H1 (cell line): ENCODE results near the gene GPR87. TPM values are rescaled to one million over a fixed set of nuclear protein-coding genes. Genes with fewer than 3 reads are reported as not detected.

Experiments used
- CTCF ChIA-PET: fragments of 300-600 bp; sonication (Branson Sonifier 250); formaldehyde crosslinking; loops from one replicate; lab custom pipeline; 2021; ENCODE audit not compliant: partially characterized antibody; lab: Charles Lee
- POLR2A ChIA-PET: fragments of 300-600 bp; sonication (Branson Sonifier 250); formaldehyde crosslinking; loops from one replicate; lab custom pipeline; 2021; ENCODE audit warnings: inconsistent platforms; ENCODE audit not compliant: partially characterized antibody; lab: Charles Lee
- DNase-seq, 2 experiments: peaks; one replicate each; pipeline versions ENCODE4 v3.0.0 to v3.0.0-alpha.2; 2010 to 2022; ENCODE audit warnings: low spot score in 2 of 2, low read depth in 1 of 2, mixed read lengths in 1 of 2
- FAIRE-seq: peaks from 2 replicates; lab custom pipeline; 2011; peaks lifted over from hg19 to GRCh38; lab: Jason Lieb, UNC
- H2AFZ ChIP-seq: 2 replicates; pipeline ENCODE4 v1.8.1; 2012; ENCODE audit warnings: low read length, inconsistent platforms
- H2AK5ac ChIP-seq: 2 replicates; pipeline ENCODE4 v1.6.1; 2013; ENCODE audit warnings: low read depth, low read length
- H2BK120ac ChIP-seq: replicated peaks from 2 replicates; pipeline ENCODE3; 2013; ENCODE audit warnings: low read depth, low read length, inconsistent platforms
- H2BK12ac ChIP-seq: 2 replicates; pipeline ENCODE4 v1.6.1; 2013; ENCODE audit warnings: low read depth, low read length
- H2BK15ac ChIP-seq: 2 replicates; pipeline ENCODE4 v1.6.1; 2013; ENCODE audit warnings: low read length
- H2BK20ac ChIP-seq: 2 replicates; pipeline ENCODE4 v1.6.1; 2013; ENCODE audit warnings: low read length
- H2BK5ac ChIP-seq: 2 replicates; pipeline ENCODE4 v1.6.1; 2013; ENCODE audit warnings: low read depth, low read length
- H3K14ac ChIP-seq: 2 replicates; pipeline ENCODE4 v1.6.1; 2013; ENCODE audit warnings: inconsistent platforms; ENCODE audit not compliant: insufficient read length
- H3K18ac ChIP-seq: 2 replicates; pipeline ENCODE4 v1.6.1; 2013; ENCODE audit warnings: low read length; ENCODE audit errors: extremely low read depth
- H3K23ac ChIP-seq: 2 replicates; pipeline ENCODE4 v1.6.1; 2013; ENCODE audit warnings: inconsistent platforms; ENCODE audit not compliant: insufficient read length
- H3K23me2 ChIP-seq: 2 replicates; pipeline ENCODE4 v1.6.1; 2013; ENCODE audit warnings: low read depth, low read length
- H3K27ac ChIP-seq: 2 replicates; pipeline ENCODE4 v1.6.1; 2011; ENCODE audit warnings: low read depth, low read length, inconsistent platforms
- H3K27me3 ChIP-seq, 4 experiments: replicated peaks in 1 of 4; 1 replicate in 1 of 4; 2 replicates in 3 of 4; pipeline versions ENCODE4 v1.6.1 to v1.8.1; 2011 to 2013; ENCODE audit warnings: low read length in 3 of 4, mild to moderate bottlenecking in 3 of 4, inconsistent platforms in 2 of 4, mixed read lengths in 2 of 4, moderate library complexity in 1 of 4; ENCODE audit not compliant: control insufficient read depth in 3 of 4, insufficient read depth in 3 of 4; ENCODE audit errors: extremely low read depth in 1 of 4
- H3K36me3 ChIP-seq, 4 experiments: 2 replicates each; pipeline versions ENCODE4 v1.6.1 to v1.8.1; 2011 to 2013; ENCODE audit warnings: mild to moderate bottlenecking in 4 of 4, low read length in 3 of 4, moderate library complexity in 2 of 4, control low read depth in 1 of 4, inconsistent platforms in 1 of 4; ENCODE audit not compliant: insufficient read depth in 4 of 4, control insufficient read depth in 2 of 4
- H3K4ac ChIP-seq: replicated peaks from 2 replicates; pipeline ENCODE3; 2013; ENCODE audit warnings: low read length, low read depth, mixed read lengths, inconsistent platforms; ENCODE audit not compliant: insufficient read length
- H3K4me1 ChIP-seq, 4 experiments: replicated peaks in 1 of 4; 1 replicate in 1 of 4; 2 replicates in 3 of 4; pipeline versions ENCODE4 v1.6.1 to v1.8.1; 2011 to 2013; ENCODE audit warnings: low read length in 3 of 4, inconsistent platforms in 2 of 4, mixed read lengths in 1 of 4; ENCODE audit not compliant: insufficient read depth in 4 of 4, control insufficient read depth in 3 of 4
- H3K4me2 ChIP-seq, 2 experiments: 2 replicates each; pipeline versions ENCODE4 v1.6.1 to v1.8.1; 2011 to 2013; ENCODE audit warnings: low read depth in 2 of 2, low read length in 2 of 2, control low read depth in 1 of 2, inconsistent platforms in 1 of 2, mild to moderate bottlenecking in 1 of 2; ENCODE audit not compliant: insufficient read depth in 1 of 2
- H3K4me3 ChIP-seq, 4 experiments: fragments of 200-600, 300-600 bp in 1 of 4; sonication (generic), shearing (Covaris generic), sonication (Bioruptor Twin) in 1 of 4; 2 replicates each; pipeline versions ENCODE4 v1.5.1 to v1.8.1; 2011 to 2016; ENCODE audit warnings: low read length in 4 of 4, low read depth in 3 of 4, control low read depth in 2 of 4, inconsistent platforms in 2 of 4, mild to moderate bottlenecking in 2 of 4, mixed read lengths in 1 of 4, moderate library complexity in 1 of 4; ENCODE audit not compliant: insufficient read depth in 2 of 4; ENCODE audit errors: extremely low read depth in 1 of 4
- H3K56ac ChIP-seq: replicated peaks from 2 replicates; pipeline ENCODE3; 2013; ENCODE audit warnings: low read depth, mild to moderate bottlenecking, mixed read lengths, low read length, inconsistent platforms; ENCODE audit not compliant: insufficient read length
- H3K79me1 ChIP-seq: 2 replicates; pipeline ENCODE4 v1.6.1; 2013; ENCODE audit warnings: low read depth, low read length, control low read depth
- H3K79me2 ChIP-seq, 2 experiments: 2 replicates each; pipeline versions ENCODE4 v1.6.1 to v1.8.1; 2012 to 2013; ENCODE audit warnings: low read length in 2 of 2, mild to moderate bottlenecking in 2 of 2, inconsistent platforms in 1 of 2; ENCODE audit not compliant: insufficient read depth in 2 of 2, control insufficient read depth in 1 of 2
- H3K9ac ChIP-seq, 4 experiments: replicated peaks in 1 of 4; 1 replicate in 1 of 4; 2 replicates in 3 of 4; pipeline versions ENCODE4 v1.6.1 to v1.8.1; 2011 to 2013; ENCODE audit warnings: low read depth in 3 of 4, low read length in 3 of 4, control low read depth in 2 of 4, mild to moderate bottlenecking in 2 of 4, moderate library complexity in 2 of 4, inconsistent platforms in 1 of 4; ENCODE audit errors: extremely low read depth in 1 of 4
- H3K9me3 ChIP-seq, 2 experiments: 2 replicates each; pipeline versions ENCODE4 v1.6.1 to v1.8.1; 2012 to 2013; ENCODE audit warnings: mild to moderate bottlenecking in 2 of 2, moderate library complexity in 2 of 2, control low read depth in 1 of 2, inconsistent platforms in 1 of 2, low read depth in 1 of 2, low read length in 1 of 2, mixed read lengths in 1 of 2; ENCODE audit not compliant: insufficient read depth in 2 of 2
- H4K20me1 ChIP-seq, 2 experiments: replicated peaks in 1 of 2; 2 replicates each; pipeline versions ENCODE3 to v1.8.1; 2011 to 2013; ENCODE audit warnings: inconsistent platforms in 2 of 2, low read length in 2 of 2, mild to moderate bottlenecking in 1 of 2; ENCODE audit not compliant: insufficient read depth in 2 of 2, control insufficient read depth in 1 of 2
- H4K5ac ChIP-seq: 2 replicates; pipeline ENCODE4 v1.6.1; 2013; ENCODE audit warnings: low read length, low read depth, mixed read lengths, inconsistent platforms; ENCODE audit not compliant: insufficient read length
- H4K8ac ChIP-seq: 2 replicates; pipeline ENCODE4 v1.8.0; 2013; ENCODE audit warnings: mild to moderate bottlenecking, moderate library complexity, low read length, inconsistent platforms; ENCODE audit not compliant: insufficient read depth; ENCODE audit errors: extremely low read depth
- H4K91ac ChIP-seq: replicated peaks from 2 replicates; pipeline ENCODE3; 2013; ENCODE audit warnings: low read length, mixed read lengths, inconsistent platforms; ENCODE audit not compliant: insufficient read length
- BRCA1 ChIP-seq: IDR thresholded peaks from 2 replicates; pipeline ENCODE4 v1.6.1; 2012; ENCODE audit warnings: low read depth, low read length, improper control_type of control experiment
- CHD1 ChIP-seq: IDR thresholded peaks from 2 replicates; pipeline ENCODE4 v1.6.1; 2012; ENCODE audit warnings: low read depth, low read length, improper control_type of control experiment
- GABPA ChIP-seq: IDR thresholded peaks from 2 replicates; pipeline ENCODE4 v1.6.1; 2011; ENCODE audit warnings: mild to moderate bottlenecking, low read length, moderate library complexity, borderline replicate concordance; ENCODE audit not compliant: insufficient read depth
- JUN ChIP-seq: IDR thresholded peaks from 2 replicates; pipeline ENCODE4 v1.6.1; 2011; ENCODE audit warnings: low read depth, mild to moderate bottlenecking, improper control_type of control experiment, low read length
- SIRT6 ChIP-seq: IDR thresholded peaks from one replicate; pipeline ENCODE4 v1.7.1; 2012; ENCODE audit warnings: low read length, inconsistent platforms
- SUZ12 ChIP-seq: fragments of 200-600 bp; sonication (generic); IDR thresholded peaks from 2 replicates; pipeline ENCODE4 v1.6.1; 2012; ENCODE audit warnings: mild to moderate bottlenecking, inconsistent platforms, low read length, moderate library complexity, mixed read lengths
- polyA plus RNA-seq, 7 experiments: library from polyadenylated mRNA; depleted of rRNA in 3 of 7; stranded (reverse) in 5 of 7; unstranded in 2 of 7; fragments of >200 nt in 5 of 7; fragments of 200-250 nt in 2 of 7; gene quantifications; 1 replicate in 5 of 7; 2 replicates in 1 of 7; 4 replicates in 1 of 7; pipeline versions ENCODE4 v1.2.1 to v1.2.3, GENCODE V29; 2011 to 2013; ENCODE audit warnings: missing spikeins in 2 of 7, mixed read lengths in 2 of 7
- total RNA-seq: library from RNA; stranded (reverse); fragmentation: NEBNext Ultra II Directional; extraction: Animal tissue kit (Norgen Biotek cat#: 25700); gene quantifications from 2 replicates; pipeline ENCODE4 v1.2.1, GENCODE V29; 2021

The GPR87 gene
- total and polyA plus RNA-seq, 2 of the 8 experiments (the other 6 are each of a cell fraction or from before 2014, with no cell fraction given), result 0.05 TPM; not detected in 1

DNA sequence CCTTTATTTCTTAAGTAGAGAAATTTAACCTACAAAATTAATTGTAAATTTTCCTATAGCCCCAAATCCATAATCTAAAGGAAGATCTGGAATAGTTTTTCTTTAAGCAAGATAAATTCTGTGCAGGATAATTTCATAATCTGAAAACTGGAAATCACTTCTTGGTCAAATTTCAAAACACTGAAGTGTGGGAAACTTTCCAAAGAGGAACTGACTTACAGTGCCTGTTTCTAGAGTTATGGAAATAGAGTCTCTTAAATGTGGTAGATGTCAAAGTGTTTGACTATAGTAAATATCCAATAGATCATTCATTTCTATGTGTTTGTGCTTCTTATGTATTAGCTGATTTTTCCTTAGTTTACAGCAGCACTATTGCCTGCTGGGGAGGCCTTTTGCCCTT, 14.3 kb upstream of the GPR87 start:
- Histone ChIP-seq H3K36me3 (no peaks in the 10 kb centered on the region), H3K4me1 (no peaks in the 10 kb centered on the region; a peak in 2 of 7 replicates), H2AFZ (no peak overlapping the region), H3K23me2 (no peaks in the 10 kb centered on the region), H3K4me3 (no peak overlapping the region), H3K9me3 (no peaks in the 10 kb centered on the region), H3K18ac (no peak overlapping the region), H3K4me2 (no peak overlapping the region), H3K23ac (no peak overlapping the region), H4K91ac (no peak overlapping the region), H4K5ac (no peak overlapping the region), H3K27ac (no peak overlapping the region), H2BK5ac (no peak overlapping the region), H3K79me2 (no peaks in the 10 kb centered on the region), H3K14ac (no peak overlapping the region), H3K27me3 (no peaks in the 10 kb centered on the region), H2BK120ac (no peak overlapping the region), H3K79me1 (no peaks in the 10 kb centered on the region), H3K56ac (no peak overlapping the region), H4K20me1 (no peaks in the 10 kb centered on the region), H2BK15ac (no peak overlapping the region), H2BK20ac (no peak overlapping the region), H3K9ac (no peak overlapping the region), H4K8ac (no peak overlapping the region), H2AK5ac (no peak overlapping the region), H3K4ac (no peak overlapping the region), H2BK12ac (no peak overlapping the region)
- DNase-seq, result no peak
- POLR2A ChIA-PET, result no interaction called here
- no peak for FAIRE-seq
- TF ChIP-seq GABPA, result no peak
- TF ChIP-seq JUN, result no peak
- no peak for TF ChIP-seq SUZ12
- no peak for TF ChIP-seq CHD1
- no peak for TF ChIP-seq BRCA1
- TF ChIP-seq SIRT6, result no peak
- CTCF ChIA-PET, result interaction anchor here (0.9 to 1.8 kb wide), 2 partner anchors 14 to 25 kb away, joined by 3 to 4 read pairs; partner anchors contain the start of gene GPR87
